Neural progenitor cell (in vitro differentiated cells): ENCODE data around the gene TLE1. TPM values are rescaled to one million over a fixed set of nuclear protein-coding genes. Genes with fewer than 3 reads are reported as not detected.

Experiments used
- DNase-seq: peaks from one replicate; pipeline ENCODE4 v3.0.0-alpha.2; 2016; ENCODE audit warnings: low spot score
- H2AFZ ChIP-seq: fragments of 200-600 bp; sonication (generic); replicated peaks from 2 replicates; pipeline ENCODE4 v1.6.1; 2016; ENCODE audit warnings: antibody characterized with exemption
- H3F3A ChIP-seq: fragments of 200-600 bp; sonication (generic); 2 replicates; pipeline ENCODE4 v1.6.1; 2016; ENCODE audit warnings: antibody characterized with exemption, low read depth
- H3K27ac ChIP-seq: fragments of 200-600 bp; sonication (generic); 2 replicates; pipeline ENCODE4 v1.5.1; 2016; ENCODE audit warnings: mild to moderate bottlenecking
- H3K27me3 ChIP-seq: fragments of 200-600 bp; sonication (generic); 2 replicates; pipeline ENCODE4 v1.6.1; 2016; ENCODE audit warnings: mild to moderate bottlenecking, moderate library complexity
- H3K36me3 ChIP-seq: fragments of 200-600 bp; sonication (generic); 2 replicates; pipeline ENCODE4 v1.5.1; 2016
- H3K4me1 ChIP-seq: fragments of 200-600 bp; sonication (generic); 2 replicates; pipeline ENCODE4 v1.6.1; 2016; ENCODE audit warnings: mixed run types
- H3K4me2 ChIP-seq: fragments of 200-600 bp; sonication (generic); 2 replicates; pipeline ENCODE4 v1.6.1; 2016
- H3K4me3 ChIP-seq: fragments of 200-600 bp; sonication (generic); 2 replicates; pipeline ENCODE4 v1.5.1; 2016
- H3K79me2 ChIP-seq: fragments of 200-600 bp; sonication (generic); 2 replicates; pipeline ENCODE4 v1.6.1; 2016; ENCODE audit warnings: low read depth
- H3K9ac ChIP-seq: fragments of 200-600 bp; sonication (generic); 2 replicates; pipeline ENCODE4 v1.6.1; 2016
- H3K9me3 ChIP-seq: fragments of 200-600 bp; sonication (generic); 2 replicates; pipeline ENCODE4 v1.5.1; 2016; ENCODE audit warnings: low read depth
- H4K20me1 ChIP-seq: fragments of 200-600 bp; sonication (generic); 2 replicates; pipeline ENCODE4 v1.6.1; 2016; ENCODE audit warnings: low read depth
- H3K27ac Mint-ChIP-seq: 3 replicates; pipeline ENCODE4 v1.8.0; 2021; ENCODE audit warnings: mixed read lengths
- H3K27me3 Mint-ChIP-seq: 2 replicates; pipeline ENCODE4 v1.8.0; 2022; ENCODE audit warnings: low read depth, mild to moderate bottlenecking, inconsistent platforms, moderate library complexity, mixed read lengths; ENCODE audit not compliant: insufficient read depth
- H3K36me3 Mint-ChIP-seq: 3 replicates; pipeline ENCODE4 v1.8.0; 2021; ENCODE audit warnings: mixed read lengths
- H3K4me1 Mint-ChIP-seq: 3 replicates; pipeline ENCODE4 v1.8.0; 2021; ENCODE audit warnings: mixed read lengths
- H3K4me3 Mint-ChIP-seq: 3 replicates; pipeline ENCODE4 v1.8.0; 2021; ENCODE audit warnings: mild to moderate bottlenecking, moderate library complexity, mixed read lengths
- H3K9me3 Mint-ChIP-seq: 3 replicates; pipeline ENCODE4 v1.8.0; 2020; ENCODE audit warnings: mixed read lengths
- EZH2 ChIP-seq: fragments of 200-600 bp; sonication (generic); IDR thresholded peaks from 2 replicates; pipeline ENCODE4 v1.6.1; 2017; ENCODE audit warnings: antibody characterized with exemption, mild to moderate bottlenecking, moderate library complexity
- EZH2phosphoT487 ChIP-seq: fragments of 200-600 bp; sonication (generic); IDR thresholded peaks from 2 replicates; pipeline ENCODE4 v1.6.1; 2017; ENCODE audit warnings: antibody characterized with exemption
- total RNA-seq: library from RNA; depleted of rRNA; stranded (reverse); fragments of >200 nt; gene quantifications from 2 replicates; pipeline ENCODE4 v1.2.3, GENCODE V29; 2015; ENCODE audit warnings: low replicate concordance
- TF ChIP-seq, protein P1 (sequence below): fragments of 200-600 bp; sonication (generic); IDR thresholded peaks from 2 replicates; pipeline ENCODE4 v1.5.1; 2017; ENCODE audit warnings: antibody characterized with exemption, mild to moderate bottlenecking

Gene TLE1
- total RNA-seq, 1 donor from 2014 or later = 54.7 TPM

DNA sequence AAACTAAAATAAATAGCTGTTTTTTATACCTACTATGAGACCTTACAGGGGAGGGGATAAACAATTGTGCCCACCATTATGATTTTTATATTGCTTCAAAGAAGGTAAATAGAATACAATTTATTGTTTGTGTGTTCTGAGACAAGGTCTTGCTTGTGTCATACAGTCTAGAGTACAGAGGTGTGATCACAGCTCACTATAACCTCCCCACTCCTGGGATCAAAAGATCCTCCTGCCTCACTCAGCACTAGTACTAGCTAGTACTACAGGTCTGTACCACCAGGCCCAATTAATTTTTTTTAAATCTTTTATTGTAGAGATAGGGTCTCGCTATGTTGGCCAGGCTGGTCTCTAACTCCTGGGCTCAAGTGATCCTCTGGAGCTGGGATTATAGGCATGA, 11.3 kb downstream of the TLE1 start:
- peaks cover 100% of the 10 kb centered on the region for H3K79me2 ChIP-seq
- TF ChIP-seq EZH2 (no peak), EZH2phosphoT487 (no peak)
- TF ChIP-seq, protein P1, sequence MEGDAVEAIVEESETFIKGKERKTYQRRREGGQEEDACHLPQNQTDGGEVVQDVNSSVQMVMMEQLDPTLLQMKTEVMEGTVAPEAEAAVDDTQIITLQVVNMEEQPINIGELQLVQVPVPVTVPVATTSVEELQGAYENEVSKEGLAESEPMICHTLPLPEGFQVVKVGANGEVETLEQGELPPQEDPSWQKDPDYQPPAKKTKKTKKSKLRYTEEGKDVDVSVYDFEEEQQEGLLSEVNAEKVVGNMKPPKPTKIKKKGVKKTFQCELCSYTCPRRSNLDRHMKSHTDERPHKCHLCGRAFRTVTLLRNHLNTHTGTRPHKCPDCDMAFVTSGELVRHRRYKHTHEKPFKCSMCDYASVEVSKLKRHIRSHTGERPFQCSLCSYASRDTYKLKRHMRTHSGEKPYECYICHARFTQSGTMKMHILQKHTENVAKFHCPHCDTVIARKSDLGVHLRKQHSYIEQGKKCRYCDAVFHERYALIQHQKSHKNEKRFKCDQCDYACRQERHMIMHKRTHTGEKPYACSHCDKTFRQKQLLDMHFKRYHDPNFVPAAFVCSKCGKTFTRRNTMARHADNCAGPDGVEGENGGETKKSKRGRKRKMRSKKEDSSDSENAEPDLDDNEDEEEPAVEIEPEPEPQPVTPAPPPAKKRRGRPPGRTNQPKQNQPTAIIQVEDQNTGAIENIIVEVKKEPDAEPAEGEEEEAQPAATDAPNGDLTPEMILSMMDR = no peak
- DNase-seq = no peak
- H4K20me1 ChIP-seq = peaks cover 35% of the 10 kb centered on the region
- H3K9me3 ChIP-seq = no peaks in the 10 kb centered on the region
- no peak overlapping the region for H3K4me3 ChIP-seq
- Mint-ChIP-seq H3K27ac (no peak overlapping the region), H3K36me3 (peaks cover 54% of the 10 kb centered on the region), H3K9me3 (peaks cover 7% of the 10 kb centered on the region), H3K27me3 (peaks cover 8% of the 10 kb centered on the region), H3K4me3 (no peak overlapping the region), H3K4me1 (peaks cover 28% of the 10 kb centered on the region)
- no peaks in the 10 kb centered on the region for H3K36me3 ChIP-seq
- peaks cover 35% of the 10 kb centered on the region for H3K4me1 ChIP-seq
- no peak overlapping the region for H2AFZ ChIP-seq
- peaks cover 22% of the 10 kb centered on the region for H3F3A ChIP-seq
- H3K9ac ChIP-seq = no peak overlapping the region
- H3K27ac ChIP-seq = no peak overlapping the region
- H3K27me3 ChIP-seq = no peaks in the 10 kb centered on the region
- H3K4me2 ChIP-seq = no peak overlapping the region

DNA sequence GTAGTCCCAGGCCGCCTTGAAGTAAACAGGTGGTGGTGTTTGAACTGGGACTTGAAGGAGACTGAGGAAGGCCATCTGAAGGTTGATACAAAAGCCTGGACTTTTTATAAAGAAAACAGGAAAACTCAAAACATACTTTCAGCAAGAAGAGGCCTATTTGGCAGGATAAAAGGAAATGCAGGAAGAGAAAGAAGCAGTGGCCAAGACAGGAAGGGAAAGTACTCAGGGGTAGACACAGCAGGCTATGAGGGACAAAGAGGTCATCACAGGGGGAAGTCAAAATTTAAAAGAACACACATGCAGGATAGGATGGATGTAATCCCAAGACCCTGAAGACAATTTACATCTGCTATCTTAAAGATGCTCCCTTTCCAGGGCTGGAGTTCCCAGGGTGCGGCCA, 13.0 kb downstream of the TLE1 start:
- no peak overlapping the region for H3K4me3 Mint-ChIP-seq
- H3K4me1 ChIP-seq = peaks cover 26% of the 10 kb centered on the region
- H4K20me1 ChIP-seq = peaks cover 23% of the 10 kb centered on the region
- H3F3A ChIP-seq = peaks cover 19% of the 10 kb centered on the region
- H3K9ac ChIP-seq = no peak overlapping the region
- no peaks in the 10 kb centered on the region for H3K27me3 ChIP-seq
- H3K4me3 ChIP-seq = no peak overlapping the region
- peaks cover 56% of the 10 kb centered on the region for H3K36me3 Mint-ChIP-seq
- H3K4me2 ChIP-seq = no peak overlapping the region
- TF ChIP-seq EZH2phosphoT487 = no peak
- TF ChIP-seq, protein P1 = no peak
- no peak for TF ChIP-seq EZH2
- H3K27ac ChIP-seq = no peak overlapping the region
- DNase-seq = no peak
- H3K27ac Mint-ChIP-seq = no peak overlapping the region
- H3K4me1 Mint-ChIP-seq = peaks cover 28% of the 10 kb centered on the region
- H3K79me2 ChIP-seq = peaks cover 99% of the 10 kb centered on the region
- H3K36me3 ChIP-seq = no peaks in the 10 kb centered on the region
- H3K9me3 Mint-ChIP-seq = peaks cover 7% of the 10 kb centered on the region
- no peak overlapping the region for H2AFZ ChIP-seq
- peaks cover 4% of the 10 kb centered on the region for H3K27me3 Mint-ChIP-seq
- no peaks in the 10 kb centered on the region for H3K9me3 ChIP-seq

DNA sequence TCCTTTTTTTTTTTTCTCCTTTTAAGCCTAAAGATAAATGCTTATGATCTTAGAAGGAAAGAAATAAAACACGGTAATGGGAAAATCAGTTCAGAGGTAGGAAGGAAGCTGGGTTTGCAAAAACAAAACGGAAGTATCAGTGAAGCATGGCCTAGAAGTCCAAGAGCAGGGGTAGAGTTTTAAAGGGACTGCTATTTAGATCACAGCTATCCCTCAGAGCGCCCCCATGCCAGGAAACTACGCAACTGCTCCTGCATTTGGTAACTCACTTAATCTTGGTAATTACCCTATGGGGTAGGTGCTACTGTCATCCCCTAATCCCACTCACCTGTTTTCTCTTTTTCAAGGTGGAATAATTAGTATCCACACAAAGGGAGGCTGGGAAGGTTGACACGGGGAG, 16.0 kb downstream of the TLE1 start:
- no peaks in the 10 kb centered on the region for H3K9me3 ChIP-seq
- H3K79me2 ChIP-seq = peaks cover 99% of the 10 kb centered on the region
- no peak for TF ChIP-seq EZH2phosphoT487
- TF ChIP-seq, protein P1 = no peak
- TF ChIP-seq EZH2 = no peak
- DNase-seq = no peak
- H3K36me3 ChIP-seq = no peaks in the 10 kb centered on the region
- Mint-ChIP-seq H3K9me3 (peaks cover 7% of the 10 kb centered on the region), H3K4me1 (peaks cover 27% of the 10 kb centered on the region), H3K27me3 (no peaks in the 10 kb centered on the region), H3K27ac (no peak overlapping the region), H3K36me3 (peaks cover 48% of the 10 kb centered on the region), H3K4me3 (no peak overlapping the region)
- no peak overlapping the region for H3K9ac ChIP-seq
- no peaks in the 10 kb centered on the region for H3K27me3 ChIP-seq
- no peak overlapping the region for H3K4me3 ChIP-seq
- H3K27ac ChIP-seq = no peak overlapping the region
- H2AFZ ChIP-seq = no peak overlapping the region
- H3F3A ChIP-seq = no peaks in the 10 kb centered on the region
- H3K4me2 ChIP-seq = no peak overlapping the region
- peaks cover 19% of the 10 kb centered on the region for H3K4me1 ChIP-seq
- no peaks in the 10 kb centered on the region for H4K20me1 ChIP-seq
